ENCODE measurements around the gene BNIP3.
"Not testable (repeated sequence)": the region's sequence is repeated elsewhere in the genome, so short reads cannot be mapped to it uniquely, and the experiment has no call there.

The BNIP3 gene

DNA sequence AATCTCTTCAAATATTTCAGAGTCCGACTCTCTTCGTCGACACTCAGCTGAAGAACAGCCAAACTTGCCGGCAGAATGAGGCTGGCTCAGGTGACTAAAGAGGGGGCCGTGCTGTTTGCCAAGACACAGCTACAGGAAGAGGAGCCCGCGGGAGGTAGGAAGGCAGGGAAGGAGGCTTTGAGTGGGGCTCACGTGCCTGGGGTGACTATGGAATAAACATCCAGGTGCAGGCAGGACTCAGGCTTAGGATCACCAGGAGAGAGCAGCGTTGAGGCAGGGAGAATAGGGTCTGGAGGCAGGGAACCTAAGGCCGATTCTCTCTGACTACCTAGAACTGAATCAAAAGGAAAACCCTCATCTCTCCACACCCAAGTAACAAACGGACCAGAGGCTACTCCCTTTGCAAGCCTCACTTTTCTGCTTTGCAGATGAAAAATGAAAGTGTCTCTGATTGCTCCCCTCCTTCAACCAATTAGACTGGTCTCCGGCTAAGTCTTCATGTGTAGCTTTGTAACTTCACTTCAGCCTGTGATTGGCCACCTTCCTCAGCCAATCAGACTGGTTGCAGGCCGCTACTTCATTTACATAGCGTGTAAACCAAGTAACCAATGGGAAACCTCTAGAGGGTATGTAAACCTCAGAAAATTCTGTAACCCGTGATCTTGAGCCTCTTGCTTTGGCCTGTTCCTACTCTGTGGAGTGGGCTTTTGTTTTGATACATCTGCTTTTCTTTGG lies 19.7 kb upstream of the BNIP3 start:
- DNase-seq (ENCODE audit: low read depth in 2 of 2) = no peak

DNA sequence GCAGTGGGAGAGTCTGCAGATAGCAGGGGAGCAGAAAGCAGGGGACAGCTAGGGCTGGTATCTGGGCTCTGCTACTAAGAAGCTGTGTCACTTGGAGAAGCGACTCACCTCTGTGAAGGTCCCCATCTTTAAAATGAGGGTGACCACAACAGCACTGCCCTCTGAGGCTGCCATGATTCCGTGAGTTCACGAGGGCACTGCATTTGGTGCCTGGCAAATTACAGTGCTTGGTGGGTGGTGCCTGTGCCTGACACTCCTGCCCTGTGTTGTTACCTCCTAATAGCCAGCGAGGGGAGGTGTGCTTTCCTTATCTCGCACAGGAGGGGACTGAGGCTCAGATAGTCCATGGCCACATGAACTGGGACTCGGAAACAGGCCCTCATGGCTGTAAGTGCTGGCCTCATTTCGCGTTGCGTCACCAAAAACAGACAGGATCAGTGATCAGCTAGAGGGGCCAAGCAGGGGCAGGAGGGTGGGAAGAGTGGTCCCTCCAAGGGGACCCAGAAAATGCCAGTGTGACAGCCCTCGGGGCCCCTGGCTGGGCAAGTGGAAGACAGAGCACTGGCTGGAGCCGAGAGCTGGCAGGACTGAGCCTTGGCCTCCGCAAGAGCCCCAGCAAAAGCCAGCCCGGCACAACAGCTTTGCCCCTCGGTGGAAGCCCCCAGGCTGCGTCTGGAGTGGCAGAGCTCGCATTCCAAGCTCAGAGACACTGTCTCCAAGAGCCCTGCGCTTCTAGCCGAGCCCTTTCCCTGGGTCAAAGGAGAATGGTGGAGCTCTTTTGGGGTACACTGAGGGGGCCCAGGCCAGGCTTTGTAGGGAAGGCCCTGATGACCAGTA lies 17.3 kb upstream of the BNIP3 start:
- DNase-seq (ENCODE audit: low read depth in 2 of 2) = no peak

DNA sequence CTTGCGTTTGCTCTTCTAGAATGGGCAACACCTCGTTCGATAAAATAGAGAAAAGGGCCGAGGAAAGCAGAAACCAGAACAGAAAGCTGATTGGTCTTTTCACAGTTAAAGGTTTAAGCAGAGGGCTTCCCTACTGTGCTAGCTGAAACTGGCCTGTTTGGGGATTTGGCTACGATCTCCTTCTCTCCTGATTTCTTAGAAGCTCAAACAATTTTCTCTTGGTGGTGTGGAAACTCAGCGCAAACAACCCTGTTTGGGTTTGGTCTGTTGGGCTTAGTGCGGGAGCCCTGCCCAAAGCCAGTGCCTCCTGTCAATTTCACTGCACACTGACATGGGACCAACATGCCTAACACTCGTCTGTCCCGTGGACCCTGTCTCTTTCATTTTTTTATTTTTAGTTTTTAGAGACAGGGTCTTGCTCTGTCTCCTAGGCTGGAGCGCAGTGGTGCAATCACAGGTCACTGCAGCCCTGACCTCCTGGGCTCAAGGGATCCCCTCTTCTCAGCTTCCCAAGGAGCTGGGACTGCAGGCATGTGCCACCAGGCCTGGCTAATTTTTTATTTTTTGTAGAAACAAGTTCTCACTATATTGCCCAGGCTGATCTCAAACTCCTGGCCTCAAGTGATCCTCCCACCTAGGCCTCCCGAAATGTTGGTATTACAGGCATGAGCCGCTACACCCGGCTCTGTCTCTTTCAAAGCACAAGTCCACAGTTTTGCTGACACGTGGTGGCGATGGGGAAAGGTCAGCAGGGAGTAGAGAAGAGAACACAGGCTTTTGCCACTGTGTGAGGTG lies 16.5 kb upstream of the BNIP3 start:
- DNase-seq (ENCODE audit: low read depth in 2 of 2) = no peak

DNA sequence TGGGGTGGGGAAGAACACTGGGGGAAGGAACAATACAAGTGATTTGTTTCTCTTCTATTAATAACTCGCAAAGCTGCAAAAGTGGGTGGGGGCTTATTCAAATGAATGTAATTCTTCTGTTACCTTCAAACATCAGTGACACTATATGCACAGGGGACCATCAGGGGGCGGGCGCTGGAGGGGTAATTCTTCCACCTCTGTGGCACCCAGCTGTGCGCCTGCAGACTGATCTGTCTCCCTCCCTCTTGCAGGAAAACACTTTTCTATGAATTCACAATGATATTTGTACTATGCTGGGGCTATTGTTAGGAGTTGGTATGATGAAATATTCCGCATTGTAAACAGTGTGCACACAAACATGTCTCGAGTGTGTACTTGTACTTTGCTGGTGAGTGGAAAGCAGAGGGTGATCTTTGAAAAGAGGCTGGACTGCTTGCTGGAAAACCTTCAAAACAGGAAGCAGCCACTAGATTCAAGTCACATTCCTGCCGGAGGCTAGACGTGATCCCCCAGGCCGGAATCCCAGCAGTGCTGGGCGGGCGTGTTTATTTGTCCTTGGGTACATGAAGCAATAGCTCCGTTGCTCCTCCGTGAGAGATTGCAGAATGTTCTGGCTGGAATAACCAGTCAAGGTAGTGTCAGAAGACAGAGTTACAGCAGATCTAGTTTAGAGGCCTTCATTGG lies 15.8 kb upstream of the BNIP3 start:
- DNase-seq (ENCODE audit: low read depth in 2 of 2) = no peak

DNA sequence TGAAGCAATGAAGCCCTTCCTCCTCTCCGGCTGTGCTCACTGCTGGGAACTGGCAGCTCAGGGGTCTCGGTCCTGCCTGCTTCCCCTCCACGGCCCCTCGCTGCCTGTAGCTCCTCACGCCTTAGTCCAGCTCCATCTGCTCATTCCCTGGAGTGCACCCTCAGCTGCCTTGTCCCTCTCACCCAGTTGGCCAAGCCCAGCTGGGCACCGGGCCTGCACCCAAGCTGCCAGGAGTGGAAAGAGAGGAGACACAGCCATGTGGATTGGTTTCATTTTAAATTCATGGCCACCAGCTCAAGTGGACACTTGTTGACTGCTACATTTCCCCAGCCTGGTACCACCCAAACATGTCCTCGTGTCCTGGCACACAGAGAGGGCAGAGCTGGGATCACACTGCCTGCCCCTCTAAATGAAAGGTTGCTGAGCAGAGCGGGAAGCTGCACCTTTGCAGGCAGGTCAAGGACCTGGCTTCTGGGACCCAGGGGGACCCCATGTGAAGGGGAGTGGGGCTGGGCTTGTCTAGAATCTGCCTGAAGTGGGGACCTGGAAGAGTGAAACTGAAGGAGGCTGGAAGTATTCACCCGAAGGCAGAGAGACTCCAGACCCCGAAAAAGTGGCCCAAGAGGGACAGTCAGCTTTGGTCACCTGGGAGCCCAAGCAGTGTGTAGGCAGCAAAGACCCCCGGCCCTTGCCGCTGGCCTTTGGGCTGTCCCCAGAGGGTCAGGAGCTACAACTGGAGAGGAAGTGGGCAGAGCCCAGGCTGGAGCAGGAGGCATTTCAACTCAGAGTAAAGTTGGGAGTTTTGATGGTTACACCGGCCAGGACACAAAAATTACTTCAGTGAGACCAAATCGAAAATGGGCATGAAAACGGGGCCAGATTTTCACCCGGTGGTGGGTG lies 15.0 kb upstream of the BNIP3 start:
- no peak for DNase-seq (ENCODE audit: low read depth in 2 of 2)

DNA sequence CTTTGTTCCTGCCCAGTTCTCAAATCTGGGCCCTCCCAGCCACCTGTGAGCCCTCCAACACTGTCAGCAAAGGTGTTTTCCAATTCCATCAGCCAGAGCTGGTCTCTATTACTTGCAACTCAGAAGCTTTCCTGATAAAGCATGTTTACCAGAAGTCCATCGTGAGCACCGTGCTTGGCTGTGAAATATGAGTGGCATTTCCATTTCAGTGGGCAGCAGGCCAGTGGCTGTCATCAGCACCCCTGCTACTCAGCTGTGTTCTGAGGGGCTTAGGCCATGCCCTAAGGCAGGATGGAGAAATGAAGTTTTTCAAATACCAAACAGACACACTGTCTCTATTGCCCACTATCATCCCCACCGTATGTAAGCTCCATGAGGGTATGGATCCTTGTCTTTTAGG lies 12.7 kb upstream of the BNIP3 start:
- no peak for DNase-seq (ENCODE audit: low read depth in 2 of 2)

DNA sequence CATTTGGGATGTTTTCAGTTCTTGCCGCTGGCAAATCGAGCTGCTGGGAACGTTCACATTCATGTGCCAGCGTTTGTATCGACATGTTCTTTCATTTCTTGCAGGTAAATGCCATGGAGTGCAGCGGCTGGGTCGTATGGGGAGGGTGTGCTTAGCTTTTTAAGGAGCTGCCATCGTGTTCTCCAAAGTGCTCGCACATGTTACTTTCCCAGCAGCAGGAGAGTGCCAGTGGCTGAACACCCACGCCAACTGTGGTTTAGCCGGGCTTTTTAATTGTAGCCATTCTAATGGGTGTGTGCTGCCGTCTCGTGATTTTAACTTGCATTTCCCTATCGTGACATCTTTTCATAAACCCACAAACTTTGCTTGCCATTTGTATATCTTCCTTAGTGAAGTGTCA lies 11.6 kb upstream of the BNIP3 start:
- DNase-seq (ENCODE audit: low read depth in 2 of 2) = no peak

DNA sequence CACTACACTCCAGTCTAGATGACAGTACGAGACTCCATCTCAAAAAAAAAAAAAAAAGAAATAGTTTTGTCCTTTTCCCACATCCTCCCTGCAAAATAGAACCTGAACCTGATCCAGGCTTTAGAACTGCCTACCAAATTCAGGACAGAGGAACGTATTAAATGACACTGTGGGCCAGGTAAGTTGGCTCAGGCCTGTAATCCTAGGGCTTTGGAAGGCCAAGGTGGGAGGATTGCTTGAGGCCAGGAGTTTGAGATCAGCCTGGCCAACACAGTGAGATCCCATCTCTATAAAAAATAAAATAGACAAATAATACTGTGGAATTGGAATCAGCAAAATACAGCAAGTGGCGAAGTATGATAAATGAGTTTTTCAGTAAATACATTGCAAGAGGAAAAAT lies 10.0 kb upstream of the BNIP3 start:
- no peak for DNase-seq (ENCODE audit: low read depth in 2 of 2)

DNA sequence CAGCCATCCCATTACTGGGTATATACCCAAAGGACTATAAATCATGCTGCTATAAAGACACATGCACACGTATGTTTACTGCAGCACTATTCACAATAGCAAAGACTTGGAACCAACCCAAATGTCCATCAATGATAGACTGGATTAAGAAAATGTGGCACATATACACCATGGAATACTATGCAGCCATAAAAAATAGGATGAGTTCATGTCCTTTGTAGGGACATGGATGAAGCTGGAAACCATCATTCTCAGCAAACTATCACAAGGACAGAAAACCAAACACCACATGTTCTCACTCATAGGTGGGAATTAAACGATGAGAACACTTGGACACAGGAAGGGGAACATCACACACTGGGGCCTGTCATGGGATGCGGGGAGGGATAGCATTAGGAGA lies 6.1 kb upstream of the BNIP3 start:
- not testable (repeated sequence) for DNase-seq (ENCODE audit: low read depth in 2 of 2)

DNA sequence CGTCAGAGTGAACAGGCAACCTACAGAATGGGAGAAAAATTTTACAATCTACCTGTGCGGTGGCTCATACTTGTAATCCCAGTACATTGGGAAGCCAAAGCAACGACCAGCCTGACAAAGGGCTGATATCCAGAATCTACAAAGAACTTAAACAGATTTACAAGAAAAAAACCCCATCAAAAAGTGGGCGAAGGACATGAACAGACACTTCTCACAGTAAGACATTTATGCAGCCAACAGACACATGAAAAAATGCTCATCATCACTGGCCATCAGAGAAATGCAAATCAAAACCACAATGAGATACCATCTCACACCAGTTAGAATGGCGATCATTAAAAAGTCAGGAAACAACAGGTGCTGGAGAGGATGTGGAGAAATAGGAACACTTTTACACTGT lies 5.6 kb upstream of the BNIP3 start:
- not testable (repeated sequence) for DNase-seq (ENCODE audit: low read depth in 2 of 2)

DNA sequence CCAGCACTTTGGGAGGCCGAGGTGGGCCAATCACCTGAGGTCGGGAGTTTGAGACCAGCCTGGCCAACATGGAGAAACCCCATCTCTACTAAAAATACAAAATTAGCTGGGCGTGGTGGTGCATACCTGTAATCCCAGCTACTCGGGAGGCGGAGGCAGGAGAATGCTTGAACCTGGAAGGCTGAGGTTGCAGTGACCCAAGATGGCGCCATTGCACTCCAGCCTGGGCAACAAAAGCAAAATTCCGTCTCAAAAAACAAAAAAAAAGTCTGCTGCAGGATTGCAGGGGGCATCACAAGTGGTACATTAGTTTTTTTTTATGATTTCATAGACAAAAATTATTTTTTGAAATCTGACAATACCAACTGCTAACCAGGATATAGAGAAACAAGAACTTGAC lies 5.1 kb upstream of the BNIP3 start:
- not testable (repeated sequence) for DNase-seq (ENCODE audit: low read depth in 2 of 2)

DNA sequence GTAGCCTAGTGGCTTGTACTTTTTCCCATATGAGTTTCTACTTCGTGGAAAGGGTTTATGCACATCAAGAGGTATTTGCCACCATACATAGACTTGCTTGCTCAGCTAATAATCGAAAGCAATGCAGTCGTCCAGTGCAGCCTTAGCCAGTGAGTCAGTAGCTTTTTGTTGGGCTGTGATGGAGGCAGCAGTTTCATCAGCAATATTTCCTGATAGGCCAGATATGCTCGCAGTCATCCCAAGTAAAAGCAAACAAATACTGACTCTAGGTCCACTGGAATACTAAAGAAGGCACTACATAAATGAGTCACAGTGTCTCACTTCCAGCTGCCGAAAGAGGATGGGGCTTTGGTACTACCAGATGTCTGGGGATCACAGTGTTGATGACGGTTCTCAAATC lies 2.1 kb upstream of the BNIP3 start:
- DNase-seq (ENCODE audit: low read depth in 2 of 2) = no peak

DNA sequence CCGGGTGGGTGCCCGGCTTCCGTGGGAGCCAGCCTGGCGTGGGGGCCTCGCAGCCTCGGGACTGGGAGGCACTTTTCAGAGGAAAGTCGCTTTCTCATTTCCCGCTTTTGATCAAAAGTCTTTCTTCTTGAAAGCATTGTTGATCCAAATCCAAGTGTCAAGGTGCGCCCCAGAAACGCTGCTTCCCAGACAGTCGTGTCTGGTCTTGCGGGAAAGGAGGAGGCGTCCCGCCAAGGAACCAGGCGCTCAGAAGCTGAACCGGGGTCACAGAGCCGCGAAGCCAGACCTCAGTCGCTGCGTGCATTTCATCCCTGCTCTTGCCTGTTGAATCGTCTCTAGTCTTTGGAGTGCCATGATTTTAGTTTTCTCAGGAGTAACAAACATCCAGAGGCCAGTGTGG lies 1.1 kb upstream of the BNIP3 start:
- no peak for DNase-seq (ENCODE audit: low read depth in 2 of 2)

DNA sequence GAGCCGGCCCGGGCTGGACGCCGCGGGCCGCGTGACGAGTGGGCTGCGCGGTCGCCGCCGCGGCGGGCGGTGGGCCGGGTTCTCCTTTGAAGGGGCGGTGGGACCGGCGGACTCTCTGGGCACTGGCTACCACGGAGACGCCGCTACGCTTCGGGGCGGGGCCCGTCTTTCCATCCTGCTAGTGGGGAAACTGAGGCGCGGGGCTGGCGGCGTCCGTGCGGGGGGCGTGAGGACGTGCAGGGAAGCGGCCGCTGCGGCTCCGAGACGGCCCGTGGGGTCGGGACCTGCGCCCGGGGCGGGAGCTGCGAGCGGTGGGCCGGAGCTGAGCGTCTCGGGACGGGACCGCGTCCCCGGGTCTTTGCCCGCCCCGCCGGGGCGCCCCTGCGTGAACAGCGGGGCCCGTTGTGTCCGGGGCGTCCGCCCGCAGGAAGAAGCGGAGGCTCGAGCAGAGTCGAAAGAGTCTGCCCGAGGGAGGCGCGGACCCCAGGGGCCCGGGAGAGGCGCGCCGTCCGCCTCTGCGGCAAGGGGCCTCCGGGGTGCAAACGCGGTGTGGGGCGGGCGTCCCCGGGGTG lies 548 bp upstream of the BNIP3 start:
- DNase-seq (ENCODE audit: low read depth in 2 of 2) = no peak

DNA sequence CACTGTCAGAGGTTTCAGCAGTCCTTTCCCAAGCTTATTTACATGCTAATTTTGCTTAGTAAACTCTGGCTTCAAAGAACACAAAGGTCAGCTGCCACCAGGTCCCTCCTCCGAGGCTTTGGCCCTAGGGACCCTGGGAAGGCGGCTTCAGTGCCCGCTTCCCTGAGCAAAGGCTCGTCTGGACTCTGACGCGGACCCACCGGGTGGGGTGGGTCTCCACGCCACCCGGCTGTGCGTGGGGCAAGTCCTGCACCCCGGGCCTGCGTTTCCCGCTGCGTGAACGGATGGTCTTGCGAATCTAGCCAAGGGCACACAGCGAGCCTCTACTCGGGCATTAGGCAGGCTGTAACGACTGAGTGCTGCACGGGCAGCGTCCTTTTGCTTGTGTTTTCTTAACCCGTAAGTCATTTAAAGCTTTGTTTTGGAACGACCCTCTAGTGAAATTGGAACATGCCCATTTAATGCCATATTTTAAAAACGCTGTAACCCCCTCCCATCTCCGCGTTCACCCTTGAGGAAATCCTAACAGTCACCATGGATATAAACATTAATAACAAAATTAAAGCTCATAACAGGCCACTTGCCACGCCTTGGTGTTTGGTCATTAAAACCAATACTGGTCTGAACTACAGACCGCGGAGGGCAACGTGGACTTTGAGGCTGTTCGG lies 828 bp downstream of the BNIP3 start:
- DNase-seq (ENCODE audit: low read depth in 2 of 2) = no peak

DNA sequence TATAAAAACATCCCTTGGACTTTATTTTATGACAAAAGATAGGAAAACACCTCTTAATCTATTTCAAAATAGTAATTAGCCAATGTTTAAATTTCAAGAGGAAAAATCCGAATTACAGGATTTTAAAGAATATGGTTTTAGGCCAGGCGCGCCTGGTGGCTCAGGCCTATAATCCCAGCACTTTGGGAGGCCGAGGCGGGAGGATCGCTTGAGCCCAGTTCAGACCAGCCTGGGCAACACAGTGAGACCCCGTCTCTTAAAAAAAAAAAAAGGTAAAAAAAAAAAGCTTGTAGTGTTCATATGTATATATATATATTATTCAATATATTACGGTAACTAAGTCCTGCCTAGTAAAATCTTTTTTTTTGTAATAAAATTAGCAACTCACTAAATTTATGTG lies 1.4 kb downstream of the BNIP3 start:
- DNase-seq (ENCODE audit: low read depth in 2 of 2) = no peak

DNA sequence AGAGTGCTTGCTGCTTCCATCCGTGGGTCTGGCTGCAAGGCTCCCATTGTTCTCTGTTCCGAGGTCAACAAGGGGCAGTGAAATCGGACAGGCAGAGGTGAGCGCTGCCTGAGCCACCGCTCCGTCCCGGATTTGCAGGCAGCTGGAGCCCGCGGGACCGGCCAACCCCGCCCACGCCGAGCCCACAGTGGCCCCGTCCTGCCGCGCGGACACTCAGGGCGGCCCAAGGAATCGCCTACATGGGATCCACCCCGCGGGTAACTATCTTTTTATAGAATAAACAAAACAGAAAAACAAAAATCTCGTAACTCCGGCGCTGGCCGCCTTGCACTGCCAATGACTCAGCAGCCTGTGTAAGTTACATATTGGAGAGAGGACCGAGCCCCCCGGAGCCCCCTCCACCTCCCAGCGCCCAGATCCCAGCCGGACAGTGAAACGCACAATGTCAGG lies 1.9 kb downstream of the BNIP3 start:
- DNase-seq (ENCODE audit: low read depth in 2 of 2) = no peak

DNA sequence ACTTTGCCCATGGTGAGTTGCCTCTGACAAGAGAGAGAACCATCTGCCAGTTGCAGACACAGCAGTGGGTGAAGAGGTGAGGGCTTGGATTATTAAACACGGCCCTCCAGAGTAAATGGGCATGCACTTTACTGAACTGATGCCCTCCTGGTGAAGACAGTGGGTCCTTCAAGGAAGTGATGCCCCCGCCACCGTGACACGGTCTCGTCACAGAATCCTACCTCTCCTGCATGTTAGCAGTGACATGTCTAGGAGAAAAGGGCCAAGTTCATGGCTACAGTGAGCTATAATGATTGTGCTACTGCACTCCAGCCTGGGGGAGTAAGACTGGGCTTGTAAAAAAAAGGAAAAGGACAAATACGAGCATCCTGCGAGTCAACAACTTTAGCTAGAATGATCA lies 2.4 kb downstream of the BNIP3 start:
- DNase-seq (ENCODE audit: low read depth in 2 of 2) = no peak

DNA sequence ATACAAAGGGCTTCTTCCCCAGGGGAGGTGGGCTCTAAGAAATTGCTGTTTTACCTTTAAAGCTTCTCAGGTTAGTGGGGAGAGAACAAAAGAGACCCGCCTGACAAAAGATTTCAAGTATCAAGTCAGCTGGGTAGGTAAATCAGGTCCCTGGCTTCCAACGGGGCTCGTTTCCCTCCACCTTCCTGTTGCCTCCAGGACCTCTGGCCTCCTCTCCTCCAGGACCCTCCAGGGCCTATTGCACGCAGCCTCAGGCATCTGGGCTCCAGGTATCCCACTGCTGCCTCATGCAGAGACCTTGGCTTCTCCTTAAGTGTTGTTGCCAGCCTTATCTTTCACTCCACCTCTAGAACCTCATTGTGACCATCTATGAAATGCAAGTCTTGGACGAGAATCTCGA lies 2.9 kb downstream of the BNIP3 start:
- DNase-seq (ENCODE audit: low read depth in 2 of 2) = no peak

DNA sequence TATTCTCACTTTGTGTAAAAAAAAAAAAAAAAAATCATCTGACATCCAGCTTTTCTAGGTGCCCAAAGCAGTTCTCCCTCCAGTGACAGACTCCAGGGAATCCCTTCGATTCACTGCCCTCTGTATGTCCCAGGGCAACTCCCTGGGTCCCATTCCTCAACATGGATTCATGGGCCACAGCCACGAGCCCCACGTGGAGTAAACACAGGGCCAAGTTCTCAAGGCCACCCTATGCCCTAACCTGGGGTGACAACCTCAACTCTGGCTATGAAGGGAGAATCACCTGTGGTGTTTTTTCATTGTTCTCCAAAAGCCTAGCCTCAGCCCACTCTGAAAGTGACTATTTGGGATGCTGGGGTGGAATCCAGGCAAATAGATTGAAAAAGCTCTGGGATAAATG lies 3.4 kb downstream of the BNIP3 start:
- no peak for DNase-seq (ENCODE audit: low read depth in 2 of 2)

All from stimulated activated CD8-positive, alpha-beta memory T cell treated with anti-CD3 and anti-CD28 coated beads, Interleukin-7, amount 100 ng/mL, for 1 hour (primary cell).